WTC11 (cell line): ENCODE measurements around the gene TOMM40. TPM values are rescaled to one million over a fixed set of nuclear protein-coding genes. Genes with fewer than 3 reads are reported as not detected.

Source experiments
- ATAC-seq: fragments of 200-7000 bp; cut with Tn5 transposase; 2 replicates; pipeline ENCODE4 v1.10.0; 2021; ENCODE audit warnings: mild to moderate bottlenecking, moderate library complexity
- CTCF ChIA-PET: fragments of 300-600 bp; sonication (Branson Sonifier 250); formaldehyde crosslinking; loops from one replicate; lab custom pipeline; 2021; ENCODE audit warnings: antibody characterized with exemption; lab: Charles Lee
- POLR2A ChIA-PET: fragments of 350-600 bp; sonication (Branson Sonifier 250); formaldehyde crosslinking; loops from one replicate; lab custom pipeline; 2021; ENCODE audit warnings: antibody characterized with exemption; lab: Charles Lee
- DNase-seq: peaks from one replicate; pipeline ENCODE4 v3.0.0; 2021; ENCODE audit warnings: low spot score
- H3K27ac Mint-ChIP-seq: 2 replicates; pipeline ENCODE4 v1.8.0; 2021; ENCODE audit warnings: mixed read lengths
- H3K27me3 Mint-ChIP-seq: 2 replicates; pipeline ENCODE4 v1.8.0; 2021; ENCODE audit warnings: low read depth, mild to moderate bottlenecking, moderate library complexity, mixed read lengths
- H3K36me3 Mint-ChIP-seq: 2 replicates; pipeline ENCODE4 v1.8.0; 2021; ENCODE audit warnings: mixed read lengths
- H3K4me1 Mint-ChIP-seq: 2 replicates; pipeline ENCODE4 v1.8.0; 2022; ENCODE audit warnings: mixed read lengths
- H3K4me3 Mint-ChIP-seq: 2 replicates; pipeline ENCODE4 v1.8.0; 2021; ENCODE audit warnings: mild to moderate bottlenecking, moderate library complexity, mixed read lengths
- H3K9me3 Mint-ChIP-seq: 2 replicates; pipeline ENCODE4 v1.8.0; 2021; ENCODE audit warnings: mixed read lengths
- CBFB ChIP-seq: sonication (generic); formaldehyde crosslinking; IDR thresholded peaks from 2 replicates; pipeline ENCODE4 v1.8.1; 2022; ENCODE audit warnings: mild to moderate bottlenecking, low read depth, missing genetic modification reagents
- CREB1 ChIP-seq: sonication (generic); formaldehyde crosslinking; IDR thresholded peaks from 2 replicates; pipeline ENCODE4 v1.8.0; 2023; ENCODE audit warnings: mild to moderate bottlenecking, missing genetic modification reagents
- ESRRA ChIP-seq: sonication (generic); formaldehyde crosslinking; IDR thresholded peaks from 2 replicates; pipeline ENCODE4 v1.8.1; 2022; ENCODE audit warnings: mild to moderate bottlenecking, missing genetic modification reagents, borderline replicate concordance
- GABPB1 ChIP-seq: sonication (generic); formaldehyde crosslinking; IDR thresholded peaks from 2 replicates; pipeline ENCODE4 v1.8.1; 2023; ENCODE audit warnings: mild to moderate bottlenecking, missing genetic modification reagents
- MXD4 ChIP-seq: fragments of 250-450 bp; sonication (Bioruptor Pico); IDR thresholded peaks from 2 replicates; pipeline ENCODE4 v1.8.0; 2021; ENCODE audit warnings: mild to moderate bottlenecking, moderate library complexity, borderline replicate concordance
- NR1H2 ChIP-seq: sonication (generic); formaldehyde crosslinking; IDR thresholded peaks from 2 replicates; pipeline ENCODE4 v1.9.0; 2021; ENCODE audit warnings: mild to moderate bottlenecking, moderate library complexity, missing genetic modification reagents
- OVOL2 ChIP-seq: fragments of 250-450 bp; sonication (Bioruptor Pico); IDR thresholded peaks from 2 replicates; pipeline ENCODE4 v1.9.0; 2021; ENCODE audit warnings: mild to moderate bottlenecking, borderline replicate concordance
- PRRX2 ChIP-seq: fragments of 250-450 bp; sonication (Bioruptor Pico); IDR thresholded peaks from 2 replicates; pipeline ENCODE4 v1.8.0; 2021; ENCODE audit warnings: mild to moderate bottlenecking
- SP1 ChIP-seq: sonication (generic); formaldehyde crosslinking; conservative IDR thresholded peaks from 2 replicates; pipeline ENCODE4 v1.8.1; 2022; ENCODE audit warnings: missing genetic modification reagents
- ZNF121 ChIP-seq: sonication (generic); formaldehyde crosslinking; IDR thresholded peaks from 2 replicates; pipeline ENCODE4 v1.8.0; 2023; ENCODE audit warnings: missing genetic modification reagents
- ZNF219 ChIP-seq: sonication (generic); formaldehyde crosslinking; IDR thresholded peaks from 2 replicates; pipeline ENCODE4 v1.8.0; 2023; ENCODE audit warnings: missing genetic modification reagents, mild to moderate bottlenecking, borderline replicate concordance
- ZNF263 ChIP-seq: sonication (generic); formaldehyde crosslinking; IDR thresholded peaks from 2 replicates; pipeline ENCODE4 v1.8.1; 2022; ENCODE audit warnings: low read depth, mild to moderate bottlenecking, moderate library complexity, missing genetic modification reagents
- ZNF317 ChIP-seq: sonication (generic); formaldehyde crosslinking; IDR thresholded peaks from 2 replicates; pipeline ENCODE4 v1.8.1; 2023; ENCODE audit warnings: low read depth, mild to moderate bottlenecking, moderate library complexity, missing genetic modification reagents, borderline replicate concordance
- ZNF416 ChIP-seq: fragments of 250-450 bp; sonication (Bioruptor Pico); IDR thresholded peaks from 2 replicates; pipeline ENCODE4 v1.9.0; 2021; ENCODE audit warnings: mild to moderate bottlenecking, inconsistent platforms
- total RNA-seq: library from RNA; stranded (reverse); gene quantifications from 3 replicates; pipeline ENCODE4 v1.2.3, GENCODE V29; 2021
- TF ChIP-seq, protein P1 (sequence below): sonication (generic); formaldehyde crosslinking; IDR thresholded peaks from 2 replicates; pipeline ENCODE4 v1.8.0; 2023; ENCODE audit warnings: mild to moderate bottlenecking, missing genetic modification reagents
- TF ChIP-seq, protein P2 (sequence below): fragments of 250-450 bp; sonication (Bioruptor Pico); IDR thresholded peaks from 2 replicates; pipeline ENCODE4 v1.9.0; 2021; ENCODE audit warnings: mild to moderate bottlenecking, borderline replicate concordance
- TF ChIP-seq, protein P3 (sequence below): sonication (generic); formaldehyde crosslinking; IDR thresholded peaks from 2 replicates; pipeline ENCODE4 v1.8.1; 2022; ENCODE audit warnings: mild to moderate bottlenecking, moderate library complexity, missing genetic modification reagents
- TF ChIP-seq, protein P4 (sequence below): sonication (generic); formaldehyde crosslinking; IDR thresholded peaks from 2 replicates; pipeline ENCODE4 v1.8.0; 2023; ENCODE audit warnings: missing genetic modification reagents
- TF ChIP-seq, protein P5 (sequence below): sonication (generic); formaldehyde crosslinking; conservative IDR thresholded peaks from 2 replicates; pipeline ENCODE4 v1.8.1; 2022; ENCODE audit warnings: mild to moderate bottlenecking, missing genetic modification reagents
- TF ChIP-seq, protein P6 (sequence below): sonication (generic); formaldehyde crosslinking; IDR thresholded peaks from 2 replicates; pipeline ENCODE4 v1.8.0; 2022; ENCODE audit warnings: mild to moderate bottlenecking, missing genetic modification reagents

The TOMM40 gene
- total RNA-seq, 1 experiment from 2014 or later = 221 TPM

DNA sequence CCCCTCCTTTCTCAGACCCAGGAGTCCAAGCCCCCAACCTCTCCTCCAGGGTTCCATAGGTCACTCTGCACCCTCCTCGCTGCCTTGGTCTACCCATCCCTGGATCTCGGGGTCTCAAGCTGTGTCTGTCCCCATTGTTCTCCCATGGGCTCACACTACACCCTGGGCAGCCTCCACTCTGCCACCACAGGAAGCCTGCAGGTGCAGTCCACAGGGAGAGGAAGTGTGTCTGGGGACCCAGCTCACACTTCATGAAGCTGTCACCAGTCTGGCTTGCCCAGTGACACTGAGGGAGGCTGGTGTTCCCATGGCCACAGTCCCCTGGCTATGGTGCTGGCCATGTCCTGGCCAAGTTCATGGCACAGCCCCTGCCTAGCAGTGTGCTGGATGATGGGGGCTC is 39.6 kb upstream of the TOMM40 start (continued):
- TF ChIP-seq, protein P1, sequence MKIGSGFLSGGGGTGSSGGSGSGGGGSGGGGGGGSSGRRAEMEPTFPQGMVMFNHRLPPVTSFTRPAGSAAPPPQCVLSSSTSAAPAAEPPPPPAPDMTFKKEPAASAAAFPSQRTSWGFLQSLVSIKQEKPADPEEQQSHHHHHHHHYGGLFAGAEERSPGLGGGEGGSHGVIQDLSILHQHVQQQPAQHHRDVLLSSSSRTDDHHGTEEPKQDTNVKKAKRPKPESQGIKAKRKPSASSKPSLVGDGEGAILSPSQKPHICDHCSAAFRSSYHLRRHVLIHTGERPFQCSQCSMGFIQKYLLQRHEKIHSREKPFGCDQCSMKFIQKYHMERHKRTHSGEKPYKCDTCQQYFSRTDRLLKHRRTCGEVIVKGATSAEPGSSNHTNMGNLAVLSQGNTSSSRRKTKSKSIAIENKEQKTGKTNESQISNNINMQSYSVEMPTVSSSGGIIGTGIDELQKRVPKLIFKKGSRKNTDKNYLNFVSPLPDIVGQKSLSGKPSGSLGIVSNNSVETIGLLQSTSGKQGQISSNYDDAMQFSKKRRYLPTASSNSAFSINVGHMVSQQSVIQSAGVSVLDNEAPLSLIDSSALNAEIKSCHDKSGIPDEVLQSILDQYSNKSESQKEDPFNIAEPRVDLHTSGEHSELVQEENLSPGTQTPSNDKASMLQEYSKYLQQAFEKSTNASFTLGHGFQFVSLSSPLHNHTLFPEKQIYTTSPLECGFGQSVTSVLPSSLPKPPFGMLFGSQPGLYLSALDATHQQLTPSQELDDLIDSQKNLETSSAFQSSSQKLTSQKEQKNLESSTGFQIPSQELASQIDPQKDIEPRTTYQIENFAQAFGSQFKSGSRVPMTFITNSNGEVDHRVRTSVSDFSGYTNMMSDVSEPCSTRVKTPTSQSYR (CRISPR knock-in tag) = no peak
- TF ChIP-seq, protein P2, sequence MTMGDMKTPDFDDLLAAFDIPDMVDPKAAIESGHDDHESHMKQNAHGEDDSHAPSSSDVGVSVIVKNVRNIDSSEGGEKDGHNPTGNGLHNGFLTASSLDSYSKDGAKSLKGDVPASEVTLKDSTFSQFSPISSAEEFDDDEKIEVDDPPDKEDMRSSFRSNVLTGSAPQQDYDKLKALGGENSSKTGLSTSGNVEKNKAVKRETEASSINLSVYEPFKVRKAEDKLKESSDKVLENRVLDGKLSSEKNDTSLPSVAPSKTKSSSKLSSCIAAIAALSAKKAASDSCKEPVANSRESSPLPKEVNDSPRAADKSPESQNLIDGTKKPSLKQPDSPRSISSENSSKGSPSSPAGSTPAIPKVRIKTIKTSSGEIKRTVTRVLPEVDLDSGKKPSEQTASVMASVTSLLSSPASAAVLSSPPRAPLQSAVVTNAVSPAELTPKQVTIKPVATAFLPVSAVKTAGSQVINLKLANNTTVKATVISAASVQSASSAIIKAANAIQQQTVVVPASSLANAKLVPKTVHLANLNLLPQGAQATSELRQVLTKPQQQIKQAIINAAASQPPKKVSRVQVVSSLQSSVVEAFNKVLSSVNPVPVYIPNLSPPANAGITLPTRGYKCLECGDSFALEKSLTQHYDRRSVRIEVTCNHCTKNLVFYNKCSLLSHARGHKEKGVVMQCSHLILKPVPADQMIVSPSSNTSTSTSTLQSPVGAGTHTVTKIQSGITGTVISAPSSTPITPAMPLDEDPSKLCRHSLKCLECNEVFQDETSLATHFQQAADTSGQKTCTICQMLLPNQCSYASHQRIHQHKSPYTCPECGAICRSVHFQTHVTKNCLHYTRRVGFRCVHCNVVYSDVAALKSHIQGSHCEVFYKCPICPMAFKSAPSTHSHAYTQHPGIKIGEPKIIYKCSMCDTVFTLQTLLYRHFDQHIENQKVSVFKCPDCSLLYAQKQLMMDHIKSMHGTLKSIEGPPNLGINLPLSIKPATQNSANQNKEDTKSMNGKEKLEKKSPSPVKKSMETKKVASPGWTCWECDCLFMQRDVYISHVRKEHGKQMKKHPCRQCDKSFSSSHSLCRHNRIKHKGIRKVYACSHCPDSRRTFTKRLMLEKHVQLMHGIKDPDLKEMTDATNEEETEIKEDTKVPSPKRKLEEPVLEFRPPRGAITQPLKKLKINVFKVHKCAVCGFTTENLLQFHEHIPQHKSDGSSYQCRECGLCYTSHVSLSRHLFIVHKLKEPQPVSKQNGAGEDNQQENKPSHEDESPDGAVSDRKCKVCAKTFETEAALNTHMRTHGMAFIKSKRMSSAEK = no peak
- TF ChIP-seq CREB1 (CRISPR knock-in tag) = no peak
- no peak for TF ChIP-seq CBFB (CRISPR knock-in tag)
- no peak for TF ChIP-seq ZNF263 (CRISPR knock-in tag)
- no peak for TF ChIP-seq ZNF121
- no peak for TF ChIP-seq SP1
- TF ChIP-seq, protein P3, sequence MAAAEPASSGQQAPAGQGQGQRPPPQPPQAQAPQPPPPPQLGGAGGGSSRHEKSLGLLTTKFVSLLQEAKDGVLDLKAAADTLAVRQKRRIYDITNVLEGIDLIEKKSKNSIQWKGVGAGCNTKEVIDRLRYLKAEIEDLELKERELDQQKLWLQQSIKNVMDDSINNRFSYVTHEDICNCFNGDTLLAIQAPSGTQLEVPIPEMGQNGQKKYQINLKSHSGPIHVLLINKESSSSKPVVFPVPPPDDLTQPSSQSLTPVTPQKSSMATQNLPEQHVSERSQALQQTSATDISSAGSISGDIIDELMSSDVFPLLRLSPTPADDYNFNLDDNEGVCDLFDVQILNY (CRISPR knock-in tag) = no peak
- TF ChIP-seq OVOL2 (CRISPR knock-in tag) = no peak
- TF ChIP-seq, protein P4, sequence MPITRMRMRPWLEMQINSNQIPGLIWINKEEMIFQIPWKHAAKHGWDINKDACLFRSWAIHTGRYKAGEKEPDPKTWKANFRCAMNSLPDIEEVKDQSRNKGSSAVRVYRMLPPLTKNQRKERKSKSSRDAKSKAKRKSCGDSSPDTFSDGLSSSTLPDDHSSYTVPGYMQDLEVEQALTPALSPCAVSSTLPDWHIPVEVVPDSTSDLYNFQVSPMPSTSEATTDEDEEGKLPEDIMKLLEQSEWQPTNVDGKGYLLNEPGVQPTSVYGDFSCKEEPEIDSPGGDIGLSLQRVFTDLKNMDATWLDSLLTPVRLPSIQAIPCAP = no peak
- no peak for TF ChIP-seq ZNF317 (CRISPR knock-in tag)
- TF ChIP-seq, protein P5, sequence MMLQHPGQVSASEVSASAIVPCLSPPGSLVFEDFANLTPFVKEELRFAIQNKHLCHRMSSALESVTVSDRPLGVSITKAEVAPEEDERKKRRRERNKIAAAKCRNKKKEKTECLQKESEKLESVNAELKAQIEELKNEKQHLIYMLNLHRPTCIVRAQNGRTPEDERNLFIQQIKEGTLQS = no peak
- TF ChIP-seq, all 79 proteins: peak for 0

DNA sequence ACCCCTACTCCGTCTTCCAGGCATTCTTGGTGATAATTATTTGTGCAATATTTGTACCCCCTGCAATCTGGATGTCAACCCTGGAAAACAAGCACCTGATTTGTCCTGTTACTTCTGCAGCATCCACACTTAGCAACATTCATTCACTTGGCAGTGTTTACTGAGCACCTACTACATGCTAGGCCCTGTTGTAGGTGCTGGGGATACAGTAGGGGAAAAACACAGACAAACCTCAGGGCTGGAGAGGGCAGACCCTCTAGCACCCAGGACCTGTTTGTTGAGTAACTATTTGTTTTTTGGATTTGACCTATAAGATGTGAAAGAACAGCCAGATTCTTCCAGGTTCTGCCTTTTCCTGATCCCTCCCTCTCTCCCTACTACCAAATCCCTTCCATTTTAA is 35.4 kb upstream of the TOMM40 start:
- H3K4me1 Mint-ChIP-seq = peaks cover 19% of the 10 kb centered on the region
- POLR2A ChIA-PET = interaction anchor here (0.6 kb wide), 1 partner anchor 128 kb away, joined by 3 read pairs; no protein-coding TSS in a partner anchor
- H3K36me3 Mint-ChIP-seq = peaks cover 25% of the 10 kb centered on the region
- H3K4me3 Mint-ChIP-seq = no peak overlapping the region
- H3K9me3 Mint-ChIP-seq = no peaks in the 10 kb centered on the region
- DNase-seq (no peak), ATAC-seq (no peak)
- no peaks in the 10 kb centered on the region for H3K27me3 Mint-ChIP-seq
- TF ChIP-seq ESRRA (CRISPR knock-in tag) (0 out of 2 replicates have a peak, but pooled peaks have one; percentile 22), GABPB1 (CRISPR knock-in tag) (no peak), NR1H2 (CRISPR knock-in tag) (no peak), ZNF416 (CRISPR knock-in tag) (no peak), ZNF219 (CRISPR knock-in tag) (no peak), MXD4 (no peak), PRRX2 (CRISPR knock-in tag) (no peak)
- TF ChIP-seq, protein P6, sequence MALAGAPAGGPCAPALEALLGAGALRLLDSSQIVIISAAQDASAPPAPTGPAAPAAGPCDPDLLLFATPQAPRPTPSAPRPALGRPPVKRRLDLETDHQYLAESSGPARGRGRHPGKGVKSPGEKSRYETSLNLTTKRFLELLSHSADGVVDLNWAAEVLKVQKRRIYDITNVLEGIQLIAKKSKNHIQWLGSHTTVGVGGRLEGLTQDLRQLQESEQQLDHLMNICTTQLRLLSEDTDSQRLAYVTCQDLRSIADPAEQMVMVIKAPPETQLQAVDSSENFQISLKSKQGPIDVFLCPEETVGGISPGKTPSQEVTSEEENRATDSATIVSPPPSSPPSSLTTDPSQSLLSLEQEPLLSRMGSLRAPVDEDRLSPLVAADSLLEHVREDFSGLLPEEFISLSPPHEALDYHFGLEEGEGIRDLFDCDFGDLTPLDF = no peak
- H3K27ac Mint-ChIP-seq = no peak overlapping the region
- CTCF ChIA-PET = no interaction called here
